Measurements from ENCODE around the gene LRRC8D. TPM values are rescaled to one million over a fixed set of nuclear protein-coding genes. Genes with fewer than 3 reads are reported as not detected.

Gene LRRC8D
- total and polyA plus RNA-seq, 9 of the 15 experiments (the other 6 are each of a cell fraction or from before 2014, with no cell fraction given) = 3.4 to 53.9 (median 15.9) TPM

DNA sequence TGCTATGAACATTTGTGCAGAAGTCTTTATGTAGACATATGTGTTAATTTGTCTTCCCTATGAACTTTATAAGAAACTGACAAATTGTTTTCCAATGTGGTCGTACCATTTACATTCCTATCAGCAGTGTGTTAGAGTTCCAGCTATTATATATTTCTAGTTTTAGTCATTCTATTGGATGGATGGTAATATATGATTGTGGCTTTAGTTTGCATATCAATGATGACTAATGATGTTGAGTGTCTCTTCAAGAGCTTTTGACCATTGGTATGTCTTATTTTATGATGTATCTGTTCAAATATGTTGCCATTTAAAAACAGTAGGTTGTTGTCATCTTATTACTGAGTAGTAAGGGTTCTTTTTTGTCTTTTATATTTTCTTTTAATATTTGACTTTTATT, 157.9 kb downstream of the LRRC8D start (continued):
- TF ChIP-seq, protein P1, sequence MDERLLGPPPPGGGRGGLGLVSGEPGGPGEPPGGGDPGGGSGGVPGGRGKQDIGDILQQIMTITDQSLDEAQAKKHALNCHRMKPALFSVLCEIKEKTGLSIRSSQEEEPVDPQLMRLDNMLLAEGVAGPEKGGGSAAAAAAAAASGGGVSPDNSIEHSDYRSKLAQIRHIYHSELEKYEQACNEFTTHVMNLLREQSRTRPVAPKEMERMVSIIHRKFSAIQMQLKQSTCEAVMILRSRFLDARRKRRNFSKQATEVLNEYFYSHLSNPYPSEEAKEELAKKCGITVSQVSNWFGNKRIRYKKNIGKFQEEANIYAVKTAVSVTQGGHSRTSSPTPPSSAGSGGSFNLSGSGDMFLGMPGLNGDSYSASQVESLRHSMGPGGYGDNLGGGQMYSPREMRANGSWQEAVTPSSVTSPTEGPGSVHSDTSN (CRISPR knock-in tag; IDR thresholded peaks at IDR 0.05; ENCODE audit: low read depth) = no peak
- TF ChIP-seq, protein P1 (tag; conservative IDR thresholded peaks at IDR 0.05; ENCODE audit: low read depth) = no peak
- TF ChIP-seq NFE2 (IDR thresholded peaks at IDR 0.05; ENCODE audit: low read depth) (no peak), ZNF140 (CRISPR knock-in tag; IDR thresholded peaks at IDR 0.05) (no peak), GTF2E2 (tag; IDR thresholded peaks at IDR 0.05) (no peak), POLR2AphosphoS2 (IDR thresholded peaks at IDR 0.05; ENCODE audit: low read length) (no peak)
- TF ChIP-seq, protein P2, sequence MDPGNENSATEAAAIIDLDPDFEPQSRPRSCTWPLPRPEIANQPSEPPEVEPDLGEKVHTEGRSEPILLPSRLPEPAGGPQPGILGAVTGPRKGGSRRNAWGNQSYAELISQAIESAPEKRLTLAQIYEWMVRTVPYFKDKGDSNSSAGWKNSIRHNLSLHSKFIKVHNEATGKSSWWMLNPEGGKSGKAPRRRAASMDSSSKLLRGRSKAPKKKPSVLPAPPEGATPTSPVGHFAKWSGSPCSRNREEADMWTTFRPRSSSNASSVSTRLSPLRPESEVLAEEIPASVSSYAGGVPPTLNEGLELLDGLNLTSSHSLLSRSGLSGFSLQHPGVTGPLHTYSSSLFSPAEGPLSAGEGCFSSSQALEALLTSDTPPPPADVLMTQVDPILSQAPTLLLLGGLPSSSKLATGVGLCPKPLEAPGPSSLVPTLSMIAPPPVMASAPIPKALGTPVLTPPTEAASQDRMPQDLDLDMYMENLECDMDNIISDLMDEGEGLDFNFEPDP (CRISPR knock-in tag; IDR thresholded peaks at IDR 0.05) = no peak

DNA sequence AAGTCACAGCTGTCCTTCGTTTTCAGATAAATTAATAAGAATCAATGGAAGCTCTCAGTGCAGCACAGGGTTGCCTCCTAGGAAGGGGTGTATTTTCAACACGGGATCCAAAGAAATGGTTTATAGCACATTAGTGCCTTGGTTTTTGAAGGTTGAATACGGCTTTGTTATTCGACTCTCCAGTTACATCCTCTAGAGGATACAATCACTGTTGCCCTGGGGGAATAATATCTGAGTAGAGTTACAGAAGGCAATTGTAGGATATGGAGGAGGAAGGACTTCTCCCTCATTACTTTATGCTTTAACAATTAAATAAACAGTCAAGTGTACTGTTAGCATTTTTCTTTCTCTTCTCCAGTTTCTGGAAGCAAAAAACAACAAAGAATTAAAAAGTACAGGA, 159.8 kb downstream of the LRRC8D start:
- Histone ChIP-seq H3K27me3 (ENCODE audit: control insufficient read depth in 2 of 2, insufficient read depth in 2 of 2, low read length in 2 of 2) (no peaks in the 10 kb centered on the region), H4K20me1 (replicated peaks; ENCODE audit: control insufficient read depth, insufficient read depth, low read length) (no peaks in the 10 kb centered on the region), H3K9ac (ENCODE audit: insufficient read depth in 1 of 2, low read depth in 2 of 2, low read length in 2 of 2) (no peak overlapping the region), H3K9me3 (replicated peaks; ENCODE audit: control insufficient read depth, insufficient read depth, low read depth, low read length) (no peaks in the 10 kb centered on the region), H3K9me1 (ENCODE audit: control insufficient read depth, insufficient read depth, low read length) (no peaks in the 10 kb centered on the region), H3K79me2 (ENCODE audit: control insufficient read depth, insufficient read depth, low read length) (no peaks in the 10 kb centered on the region), H3K27ac (ENCODE audit: extremely low read depth, low read depth, low read length) (no peak overlapping the region), H3K4me1 (replicated peaks in 1 of 2; ENCODE audit: control insufficient read depth in 2 of 2, insufficient read depth in 2 of 2, low read length in 2 of 2) (peaks cover 2 to 9% of the 10 kb centered on the region in 2 experiments; a peak in 4 of 5 replicates), H3K36me3 (ENCODE audit: control insufficient read depth, insufficient read depth, low read length) (no peaks in the 10 kb centered on the region), H2AFZ (ENCODE audit: low read depth, low read length) (no peak overlapping the region; the same call in 1 of the 2 replicates), H3K4me2 (ENCODE audit: insufficient read depth, low read length) (no peak overlapping the region), H3K4me3 (no peak overlapping the region)
- DNase-seq (ENCODE audit: extremely low read depth in 1 of 4, low spot score in 3 of 4) (no peak), FAIRE-seq (no peak), ATAC-seq (no peak)
- in situ Hi-C loops (cut with MboI) = loop anchor here (25.0 kb wide), 1 partner anchor 868 kb away; no protein-coding TSS in a partner anchor
- BruUV-seq (replicated peaks) = no TSS peak
- CTCF ChIA-PET (ENCODE audit: low intra/inter-chr PET ratio) = no interaction called here
- WGBS (ENCODE audit: insufficient coverage, low coverage, missing lambda C conversion rate) = 53% methylated on average over 4 of the region's 4 CpGs
- intact Hi-C loops (cut with micrococcal nuclease) = loop anchor here (10.0 kb wide), 1 partner anchor 496 kb away; no protein-coding TSS in a partner anchor
- POLR2A ChIA-PET = interaction anchor here (1.0 kb wide), 1 partner anchor 217 kb away, joined by 3 read pairs; no protein-coding TSS in a partner anchor
- TF ChIP-seq CEBPG (CRISPR knock-in tag; IDR thresholded peaks at IDR 0.05) = no peak
- TF ChIP-seq CEBPG (tag; conservative IDR thresholded peaks at IDR 0.05 in 1 of 2, IDR thresholded peaks at IDR 0.05 in 1 of 2) = no peak
- TF ChIP-seq CHCHD3 (CRISPR knock-in tag; IDR thresholded peaks at IDR 0.05) = no peak
- no peak for TF ChIP-seq NR1H2 (CRISPR knock-in tag; IDR thresholded peaks at IDR 0.05)
- no peak for TF ChIP-seq LCOR (CRISPR knock-in tag; IDR thresholded peaks at IDR 0.05)
- no peak for TF ChIP-seq FUS (optimal IDR thresholded peaks at IDR 0.05; ENCODE audit: low read depth, low read length)
- TF ChIP-seq HOXB6 (CRISPR knock-in tag; IDR thresholded peaks at IDR 0.05; ENCODE audit: borderline replicate concordance) = no peak
- TF ChIP-seq, protein P3, sequence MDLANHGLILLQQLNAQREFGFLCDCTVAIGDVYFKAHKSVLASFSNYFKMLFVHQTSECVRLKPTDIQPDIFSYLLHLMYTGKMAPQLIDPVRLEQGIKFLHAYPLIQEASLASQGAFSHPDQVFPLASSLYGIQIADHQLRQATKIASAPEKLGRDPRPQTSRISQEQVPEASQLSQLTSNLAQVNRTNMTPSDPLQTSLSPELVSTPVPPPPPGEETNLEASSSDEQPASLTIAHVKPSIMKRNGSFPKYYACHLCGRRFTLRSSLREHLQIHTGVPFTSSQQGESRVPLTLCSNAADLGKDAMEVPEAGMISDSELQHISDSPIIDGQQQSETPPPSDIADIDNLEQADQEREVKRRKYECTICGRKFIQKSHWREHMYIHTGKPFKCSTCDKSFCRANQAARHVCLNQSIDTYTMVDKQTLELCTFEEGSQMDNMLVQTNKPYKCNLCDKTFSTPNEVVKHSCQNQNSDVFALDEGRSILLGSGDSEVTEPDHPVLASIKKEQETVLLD (IDR thresholded peaks at IDR 0.05) = no peak
- no peak for TF ChIP-seq TAL1 (IDR thresholded peaks at IDR 0.05)
- no peak for TF ChIP-seq MIER1 (IDR thresholded peaks at IDR 0.05; ENCODE audit: low read depth)
- TF ChIP-seq TSC22D4 (tag; IDR thresholded peaks at IDR 0.05) = no peak
